SKM-1 treated with dmso at 0.1 percent for 144 hours (cell line): ENCODE results near the gene PARP1.

Source experiments
- DNase-seq: peaks from one replicate; lab custom pipeline; 2025; ENCODE audit not compliant: unreplicated experiment; lab: John Stamatoyannopoulos, UW

Gene PARP1

DNA sequence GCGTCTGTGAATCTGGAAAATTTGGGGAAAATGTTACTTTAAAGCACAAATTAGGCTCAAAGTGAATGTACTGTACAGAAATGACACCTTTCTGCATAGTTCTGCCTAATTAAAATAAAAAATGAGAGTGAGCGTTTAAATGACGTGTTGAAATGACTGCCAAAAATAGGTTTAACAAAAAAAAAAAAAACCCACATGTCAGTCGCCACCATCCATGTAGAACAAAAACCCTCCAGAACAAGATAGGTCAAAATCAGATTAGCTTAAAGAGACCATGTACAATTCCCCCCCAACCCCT, 745 bp downstream of the PARP1 start:
- DNase-seq, result no peak

- peak; percentile 79 for DNase-seq
Observed at GRCh38 chr1:226406401-226406881, 1.5 kb downstream of the PARP1 start.

GRCh38 chr1:226405411-226405988, 2.4 kb downstream of the PARP1 start:
- peak; percentile 19 for DNase-seq

DNA sequence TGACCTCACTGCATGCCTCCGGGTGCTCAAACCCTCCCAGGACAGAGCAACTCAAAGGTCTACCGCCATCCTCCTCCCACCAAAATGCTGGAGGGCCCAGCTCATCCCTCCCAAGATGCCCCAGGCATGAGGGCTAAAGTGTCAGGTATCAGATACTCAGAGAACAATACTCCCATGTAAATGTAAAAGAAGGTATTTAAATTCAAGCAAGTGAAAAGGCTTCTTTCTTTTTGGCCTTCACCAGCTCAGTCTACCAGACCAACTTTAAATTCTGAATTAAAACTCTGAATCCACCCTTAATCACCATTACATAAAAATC, 3.0 kb downstream of the PARP1 start:
- DNase-seq, result no peak

DNA sequence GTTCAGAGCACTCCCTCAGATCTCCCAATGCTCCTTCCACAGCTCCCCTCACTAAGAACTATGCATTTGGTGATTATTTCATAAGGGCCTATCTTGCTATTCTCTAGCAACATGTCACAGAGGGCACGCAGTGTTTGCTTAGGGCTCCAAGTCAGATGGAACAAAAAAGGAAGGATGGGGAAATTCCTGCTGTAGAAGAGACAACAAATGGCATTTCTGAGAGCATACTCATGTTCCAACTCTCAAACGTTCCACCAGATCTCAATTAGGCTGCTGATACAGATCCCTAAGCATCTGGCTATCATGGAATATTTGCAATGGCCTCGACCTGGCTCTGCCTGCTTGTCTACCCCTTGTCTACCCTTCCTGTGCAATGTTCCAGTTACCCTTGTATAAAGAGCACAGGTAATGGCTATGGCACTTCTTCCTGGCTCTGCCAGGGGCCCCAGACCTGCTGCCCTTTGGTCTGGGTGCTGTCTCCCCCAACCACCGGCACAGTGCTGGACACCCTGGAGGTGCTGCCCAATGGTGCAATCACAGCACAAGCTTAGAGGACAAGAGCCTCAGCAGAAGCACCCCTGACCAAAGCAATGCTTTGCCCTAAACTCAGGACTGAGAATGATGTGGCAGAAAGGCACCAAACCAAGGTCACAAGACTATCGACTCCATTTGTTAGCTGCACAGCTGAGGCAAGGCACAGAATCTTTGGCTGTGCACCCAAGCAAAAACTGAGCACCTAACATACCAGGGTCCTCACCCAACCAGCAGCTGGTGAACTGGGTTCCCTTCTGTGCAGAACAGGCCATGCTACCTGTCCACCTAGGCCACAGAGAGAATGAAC, 3.6 kb downstream of the PARP1 start:
- DNase-seq, result no peak

- no peak for DNase-seq
Observed at GRCh38 chr1:226403201-226404034, 4.5 kb downstream of the PARP1 start.

GRCh38 chr1:226402739-226403165, 5.1 kb downstream of the PARP1 start:
- no peak for DNase-seq

DNA sequence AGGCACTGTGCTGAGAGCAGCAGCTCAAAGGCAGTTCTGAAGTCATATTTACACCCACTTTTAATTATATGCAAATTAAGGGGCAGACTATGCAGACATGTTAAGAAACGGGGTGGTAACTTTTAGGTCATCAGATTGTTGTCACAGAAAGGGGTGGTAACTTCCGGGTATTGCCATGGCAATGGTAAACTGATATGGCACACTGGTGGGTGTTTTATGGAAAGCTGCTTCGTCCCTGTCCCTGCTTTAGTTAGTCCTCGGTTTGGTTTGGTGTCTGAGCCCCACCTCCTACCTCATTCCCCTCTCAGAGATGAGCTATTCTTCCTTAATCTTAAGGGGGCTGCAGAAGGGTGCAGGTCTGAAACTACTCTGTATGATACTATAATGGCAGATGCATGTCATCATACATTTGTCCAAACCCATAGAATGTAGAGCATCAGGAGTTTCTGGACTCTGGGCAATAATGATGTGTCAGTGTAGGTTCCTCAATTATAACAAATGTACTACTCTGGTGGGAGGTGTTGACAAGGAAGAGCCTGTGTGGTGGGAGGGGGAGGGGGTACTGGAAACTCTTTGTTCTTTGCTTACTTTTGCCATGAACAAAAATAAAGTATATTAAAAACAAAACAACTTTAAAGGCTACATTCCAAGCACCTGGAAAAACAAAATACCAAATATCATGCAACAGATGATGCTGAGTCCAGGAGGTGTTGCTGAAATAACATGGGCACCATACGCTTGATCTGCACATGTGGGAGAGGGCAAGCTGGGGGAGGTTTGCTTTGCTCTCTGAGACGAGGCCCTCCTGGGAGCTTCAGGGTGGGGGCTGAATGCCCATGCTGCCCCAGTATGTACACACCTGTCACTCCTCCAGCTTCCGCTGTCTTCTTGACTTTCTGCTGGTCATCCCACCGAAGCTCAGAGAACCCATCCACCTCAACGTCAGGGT, 6.3 kb downstream of the PARP1 start:
- DNase-seq, result no peak

- DNase-seq, result no peak
Observed at GRCh38 chr1:226400519-226401354, 7.2 kb downstream of the PARP1 start.

GRCh38 chr1:226397955-226398636, 9.8 kb downstream of the PARP1 start:
- DNase-seq, result no peak

GRCh38 chr1:226397011-226397926, 10.6 kb downstream of the PARP1 start:
- no peak for DNase-seq

DNA sequence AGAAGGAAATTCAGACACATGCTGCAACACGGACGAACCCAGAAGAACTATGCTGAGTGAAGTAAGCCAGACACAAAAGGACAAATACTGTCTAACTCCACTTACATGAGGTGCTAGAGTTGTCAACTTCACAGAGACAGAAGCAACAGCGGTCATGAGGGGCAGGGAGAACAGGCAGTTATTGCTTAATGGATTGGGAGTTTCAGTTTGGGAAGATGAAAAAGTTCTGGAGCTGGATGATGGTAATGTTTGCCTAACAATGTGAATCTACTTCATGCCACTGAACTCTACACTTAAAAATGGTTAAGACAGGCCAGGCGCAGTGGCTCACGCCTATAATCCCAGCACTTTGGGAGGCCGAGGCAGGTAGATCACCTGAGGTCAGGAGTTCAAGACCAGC, 12.1 kb downstream of the PARP1 start:
- DNase-seq, result no peak

DNA sequence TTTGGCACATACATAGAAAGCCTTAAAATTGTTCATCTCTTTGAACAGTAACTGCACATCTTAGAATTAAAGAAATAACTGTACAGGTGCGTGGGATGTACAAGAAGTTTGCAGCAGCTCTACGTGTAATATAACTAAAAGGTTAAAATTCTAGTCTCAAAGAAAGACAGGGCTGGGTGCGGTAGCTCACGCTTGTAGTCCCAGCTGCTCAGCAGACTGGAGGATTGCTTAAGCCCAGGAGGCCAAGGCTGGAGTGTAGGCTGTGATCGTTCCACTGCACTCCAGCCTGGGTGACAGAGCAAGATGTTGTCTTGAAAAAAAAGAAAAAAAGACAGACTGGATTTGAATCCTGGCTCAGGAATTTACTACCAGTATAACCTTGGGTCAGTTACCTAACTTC, 13.4 kb downstream of the PARP1 start:
- no peak for DNase-seq

DNA sequence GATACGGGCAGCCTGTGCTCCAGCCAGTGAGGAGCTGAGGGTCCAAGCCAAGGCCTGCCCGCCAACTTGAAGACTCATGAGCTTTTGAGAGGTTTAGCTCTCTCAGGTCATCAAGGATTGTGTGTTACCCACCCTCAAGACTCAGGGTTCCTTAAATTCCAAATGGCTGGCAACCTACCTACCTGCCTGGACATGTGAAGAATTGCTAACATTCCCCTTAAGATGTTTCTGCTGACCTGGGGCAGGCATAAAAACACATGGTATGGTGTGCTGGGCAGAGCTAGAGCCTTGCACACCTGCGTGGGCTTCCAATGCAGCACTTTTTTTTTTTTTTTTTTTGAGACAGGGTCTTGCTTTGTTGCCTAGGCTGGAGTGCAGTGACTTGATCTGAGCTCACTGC, 17.2 kb downstream of the PARP1 start:
- DNase-seq, result no peak

- no peak for DNase-seq
Observed at GRCh38 chr1:226388131-226388530, 19.8 kb downstream of the PARP1 start.

- no peak for DNase-seq
Observed at GRCh38 chr1:226384717-226385116, 23.2 kb downstream of the PARP1 start.

DNA sequence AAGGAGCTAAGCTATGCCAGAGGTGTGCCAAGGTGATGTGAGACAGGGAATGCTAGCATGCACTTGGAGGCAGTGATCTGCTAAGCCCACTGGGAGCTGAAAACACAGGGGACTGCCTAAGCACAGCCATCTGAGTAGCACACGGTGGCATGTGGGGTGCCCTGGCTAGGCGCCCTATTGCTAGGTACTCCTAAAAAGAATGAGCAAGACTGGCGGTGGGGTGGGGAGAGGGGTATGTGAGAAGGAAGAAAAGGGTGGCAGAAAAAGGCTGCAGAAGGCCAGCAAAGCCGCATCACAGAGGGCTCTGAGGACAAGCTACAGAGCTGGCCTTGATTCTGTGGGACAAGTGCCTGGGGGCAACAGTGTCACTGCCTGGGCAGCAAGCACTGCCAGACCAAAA, 23.9 kb downstream of the PARP1 start:
- DNase-seq, result no peak

- DNase-seq, result no peak
Observed at GRCh38 chr1:226382030-226382429, 25.9 kb downstream of the PARP1 start.
